HT1080 (cell line): ENCODE data around the gene PRRC2B. TPM values are rescaled to one million over a fixed set of nuclear protein-coding genes. Genes with fewer than 3 reads are reported as not detected.
"Not testable (repeated sequence)": the region's sequence is repeated elsewhere in the genome, so short reads cannot be mapped to it uniquely, and the experiment has no call there.

Experiments
- DNase-seq: peaks from one replicate; pipeline ENCODE4 v3.0.0-alpha.2; 2015; ENCODE audit warnings: low read depth
- polyA plus RNA-seq, 2 experiments: library from polyadenylated mRNA; depleted of rRNA; stranded (reverse); fragments of >200 nt; gene quantifications; 2 replicates each; pipeline ENCODE4 v1.2.3, GENCODE V29; 2015
- total RNA-seq: library from RNA; depleted of rRNA; stranded (reverse); fragments of >200 nt; shearing (Covaris generic); gene quantifications from 2 replicates; pipeline ENCODE4 v1.2.3, GENCODE V29; 2014; rRNA removed

PRRC2B gene
- total RNA-seq: 35.6 and 49.9 TPM in 2 replicates
- 45.2 and 64.0 TPM in 2 replicates for polyA plus RNA-seq (2015; cell fraction: cytosol; rRNA removed)
- polyA plus RNA-seq (2015; cell fraction: nucleus; rRNA removed): 145 and 183 TPM in 2 replicates

GRCh38 chr9:131393622-131394463, at the start of gene PRRC2B:
Gene PRRC2B (plus strand): TSS chr9:131394086. CDS start chr9:131430145, 36,059 bp downstream.
- DNase-seq: peak; percentile 48

GRCh38 chr9:131344931-131345535, 48.9 kb upstream of the PRRC2B start:
- DNase-seq: not testable (repeated sequence)

- DNase-seq: no peak
These were observed 47.3 kb upstream of the PRRC2B start for GRCh38 chr9:131346559-131346958.

GRCh38 chr9:131347376-131348020, 46.4 kb upstream of the PRRC2B start:
- DNase-seq: no peak

GRCh38 chr9:131348631-131349521, 45.0 kb upstream of the PRRC2B start:
- DNase-seq: no peak

- DNase-seq: no peak
These were observed 44.4 kb upstream of the PRRC2B start for GRCh38 chr9:131349522-131349880.

- peak; percentile 73 for DNase-seq
These were observed 43.9 kb upstream of the PRRC2B start for GRCh38 chr9:131349881-131350563.

GRCh38 chr9:131356479-131356878, 37.4 kb upstream of the PRRC2B start:
- not testable (repeated sequence) for DNase-seq

GRCh38 chr9:131358556-131358955, 35.3 kb upstream of the PRRC2B start:
- no peak for DNase-seq

- DNase-seq: no peak
These were observed 32.6 kb upstream of the PRRC2B start for GRCh38 chr9:131361202-131361833.

- DNase-seq: no peak
These were observed 28.3 kb upstream of the PRRC2B start for GRCh38 chr9:131365546-131365945.

- DNase-seq: peak; percentile 68
These were observed 27.0 kb upstream of the PRRC2B start for GRCh38 chr9:131366761-131367401.

GRCh38 chr9:131367450-131367849, 26.4 kb upstream of the PRRC2B start:
- no peak for DNase-seq

GRCh38 chr9:131370638-131371037, 23.2 kb upstream of the PRRC2B start:
- DNase-seq: no peak

GRCh38 chr9:131372599-131372973, 21.3 kb upstream of the PRRC2B start:
- not testable (repeated sequence) for DNase-seq

- not testable (repeated sequence) for DNase-seq
These were observed 19.2 kb upstream of the PRRC2B start for GRCh38 chr9:131374638-131375037.

- DNase-seq: no peak
These were observed 14.8 kb upstream of the PRRC2B start for GRCh38 chr9:131379056-131379455.

GRCh38 chr9:131382850-131383729, 10.8 kb upstream of the PRRC2B start:
- DNase-seq: peak; percentile 81
